SJSA1 (cell line): ENCODE data around the gene HMG20B. TPM values are rescaled to one million over a fixed set of nuclear protein-coding genes. Genes with fewer than 3 reads are reported as not detected.

ENCODE experiments used
- DNase-seq, 2 experiments: peaks; one replicate each; pipeline ENCODE4 v3.0.0-alpha.2; 2015 to 2020; ENCODE audit warnings: low spot score in 2 of 2, low read depth in 1 of 2
- H3K27ac ChIP-seq: fragments of 250-450 bp; sonication (Bioruptor Pico); 2 replicates; pipeline ENCODE4 v1.5.1; 2020; ENCODE audit warnings: mild to moderate bottlenecking, moderate library complexity
- H3K27me3 ChIP-seq: fragments of 250-450 bp; sonication (Bioruptor Pico); replicated peaks from 2 replicates; pipeline ENCODE4 v1.5.1; 2020; ENCODE audit warnings: mild to moderate bottlenecking, moderate library complexity
- H3K36me3 ChIP-seq: fragments of 250-450 bp; sonication (Bioruptor Pico); 2 replicates; pipeline ENCODE4 v1.5.1; 2020; ENCODE audit warnings: mild to moderate bottlenecking
- H3K4me1 ChIP-seq: fragments of 250-450 bp; sonication (Bioruptor Pico); replicated peaks from 2 replicates; pipeline ENCODE4 v1.6.1; 2021; ENCODE audit warnings: mild to moderate bottlenecking
- H3K4me3 ChIP-seq: fragments of 250-450 bp; sonication (Bioruptor Pico); 2 replicates; pipeline ENCODE4 v1.5.1; 2020; ENCODE audit warnings: mild to moderate bottlenecking
- H3K9me3 ChIP-seq: fragments of 250-450 bp; sonication (Bioruptor Pico); replicated peaks from 2 replicates; pipeline ENCODE4 v1.5.1; 2020; ENCODE audit warnings: mild to moderate bottlenecking
- total RNA-seq: library from RNA; depleted of rRNA; stranded (reverse); fragments of >200 nt; shearing (Covaris generic); gene quantifications from 2 replicates; pipeline ENCODE4 v1.2.3, GENCODE V29; 2014

Gene HMG20B
- total RNA-seq, 1 experiment from 2014 or later, result 229 TPM

DNA sequence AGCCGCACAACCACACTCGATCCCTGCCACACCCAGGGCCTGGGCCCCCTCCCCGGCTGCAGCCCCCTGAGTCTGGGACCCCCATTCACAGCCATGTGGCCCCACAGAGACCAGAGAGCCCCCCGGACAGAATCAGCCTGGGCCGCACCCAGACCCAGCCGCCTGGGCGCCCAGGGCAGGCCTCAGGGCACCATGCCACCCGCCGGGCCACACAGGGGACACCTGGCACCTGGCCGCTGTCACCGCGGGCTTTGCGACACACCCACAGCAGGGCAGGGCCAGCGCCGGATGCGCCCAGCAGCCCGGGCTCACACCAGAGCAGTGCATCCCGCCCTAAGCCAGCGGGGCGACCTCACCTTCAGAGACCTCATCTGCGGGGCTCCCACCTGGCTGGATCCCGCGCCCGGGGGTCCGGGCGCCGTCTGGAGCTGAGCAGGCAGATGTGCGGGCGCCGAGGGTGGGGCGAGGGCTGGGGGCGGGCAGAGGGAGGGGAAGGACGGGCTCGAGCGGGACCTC lies 33.5 kb downstream of the HMG20B start:
- Histone ChIP-seq H3K9me3 (no peaks in the 10 kb centered on the region), H3K27me3 (no peaks in the 10 kb centered on the region), H3K4me1 (peaks cover 25% of the 10 kb centered on the region), H3K4me3 (peak overlapping the region; percentile 16), H3K27ac (no peak overlapping the region), H3K36me3 (peaks cover 16% of the 10 kb centered on the region)
- DNase-seq, result no peak

DNA sequence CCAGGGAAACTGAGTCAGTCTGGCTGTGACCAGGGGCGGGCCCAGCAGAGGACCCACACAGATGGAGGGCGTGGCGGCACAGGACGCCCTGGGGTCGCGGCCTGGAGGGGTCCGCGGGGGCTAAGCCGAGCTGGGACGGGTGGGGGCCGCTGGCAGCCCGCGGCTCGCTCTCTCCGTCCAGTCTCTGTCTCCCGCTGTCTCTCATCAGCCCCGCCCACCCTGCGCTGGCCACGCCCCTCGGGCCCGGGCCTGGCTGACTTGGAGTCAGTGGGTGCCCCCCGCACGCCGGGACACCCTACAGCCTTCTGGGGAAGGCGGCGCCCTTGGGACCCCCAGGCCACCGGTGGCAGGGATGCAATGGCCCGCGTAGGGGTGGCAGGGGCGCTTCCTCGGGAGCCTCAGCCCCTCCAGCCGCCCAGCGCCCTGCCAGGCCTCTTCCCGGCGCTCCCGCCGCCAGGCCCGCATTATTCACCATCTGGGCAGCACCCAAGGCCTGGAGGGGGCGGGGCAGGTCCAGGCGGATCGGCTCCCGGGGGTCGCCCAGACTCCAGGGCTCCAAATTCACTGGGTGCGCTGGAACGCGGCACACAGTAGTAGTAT lies 34.0 kb downstream of the HMG20B start, which contains the start of gene TBXA2R:
Gene TBXA2R (minus strand): TSS at position 186 of the 600 bp plus-strand sequence. CDS start 6,241 bp downstream, outside the sequence.
- Histone ChIP-seq H3K9me3 (no peaks in the 10 kb centered on the region), H3K27ac (no peak within 1 kb of the TSS), H3K36me3 (peaks cover 22% of the 10 kb centered on the region), H3K27me3 (no peaks in the 10 kb centered on the region), H3K4me3 (peak within 1 kb of the TSS; percentile 16), H3K4me1 (peaks cover 27% of the 10 kb centered on the region)
- no peak for DNase-seq

DNA sequence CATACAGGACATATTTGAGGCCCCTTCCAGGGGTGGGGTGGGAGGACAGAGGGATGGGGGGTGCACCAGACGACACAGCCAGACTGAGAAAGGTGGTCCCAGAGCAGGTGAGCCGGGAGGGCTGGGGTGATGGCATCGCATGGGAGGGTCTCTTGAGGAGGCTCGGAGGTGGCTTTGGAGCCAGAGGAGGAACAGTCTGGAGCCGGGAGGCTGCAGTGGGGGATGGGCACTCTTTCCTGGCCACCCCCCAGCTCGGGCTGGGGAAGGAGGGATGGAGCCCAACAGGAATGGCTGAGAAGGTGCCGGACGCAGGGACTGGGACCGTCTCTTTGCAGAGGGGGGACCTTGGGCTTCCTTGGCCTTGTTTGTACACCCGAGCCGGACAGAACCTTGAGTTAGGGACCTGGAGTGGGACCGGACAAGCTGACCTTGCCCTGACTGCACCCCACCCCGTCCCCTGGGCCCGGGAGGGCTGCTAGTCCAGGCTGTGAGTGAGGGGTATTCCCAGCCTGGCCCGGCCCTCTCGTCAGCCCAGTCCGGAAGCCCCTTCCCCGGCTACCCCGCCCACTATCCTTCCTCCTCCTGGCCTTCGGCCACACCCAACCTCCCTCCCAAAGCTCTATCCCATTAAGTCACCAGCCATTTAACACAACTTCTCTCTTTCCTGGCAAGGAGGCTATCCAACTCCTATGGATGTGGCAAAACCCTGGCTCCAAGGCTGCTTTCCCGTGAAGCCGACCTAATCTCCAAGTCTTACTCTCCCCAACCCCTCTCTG lies 34.7 kb downstream of the HMG20B start:
- H3K4me1 ChIP-seq, result peaks cover 27% of the 10 kb centered on the region
- H3K9me3 ChIP-seq, result no peaks in the 10 kb centered on the region
- H3K27me3 ChIP-seq, result no peaks in the 10 kb centered on the region
- H3K4me3 ChIP-seq, result no peak overlapping the region
- H3K27ac ChIP-seq, result no peak overlapping the region
- H3K36me3 ChIP-seq, result peaks cover 29% of the 10 kb centered on the region
- DNase-seq, result no peak

DNA sequence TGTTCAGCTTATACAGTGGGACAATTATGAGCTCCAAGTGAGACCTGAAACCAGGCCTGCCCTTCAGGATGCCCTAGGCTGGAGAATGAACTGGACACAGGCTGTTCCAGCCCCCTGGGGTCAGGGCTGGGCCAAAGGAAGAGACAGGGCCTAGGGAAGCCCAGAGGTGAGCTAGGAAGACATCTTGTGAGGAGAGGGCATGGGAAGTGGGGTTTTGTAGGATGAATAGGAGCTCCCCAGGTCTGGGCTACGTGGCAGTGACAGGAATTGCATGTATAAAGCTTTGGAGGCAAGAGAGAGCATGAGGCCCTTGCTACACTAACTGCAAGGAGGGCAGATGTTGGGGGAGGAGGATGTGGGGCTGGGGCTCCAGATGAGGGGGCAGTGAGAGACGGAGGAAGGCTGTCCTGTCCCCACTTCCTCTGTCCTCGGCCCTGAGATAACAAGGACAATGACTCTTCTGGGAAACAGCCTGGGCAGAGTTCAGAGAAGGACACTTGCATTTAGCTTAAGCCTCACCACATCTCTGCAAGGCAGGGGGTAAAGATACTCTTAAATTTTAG lies 35.4 kb downstream of the HMG20B start:
- no peaks in the 10 kb centered on the region for H3K27me3 ChIP-seq
- peaks cover 25% of the 10 kb centered on the region for H3K4me1 ChIP-seq
- H3K36me3 ChIP-seq, result peaks cover 32% of the 10 kb centered on the region
- H3K9me3 ChIP-seq, result no peaks in the 10 kb centered on the region
- H3K27ac ChIP-seq, result no peak overlapping the region
- no peak for DNase-seq
- no peak overlapping the region for H3K4me3 ChIP-seq

DNA sequence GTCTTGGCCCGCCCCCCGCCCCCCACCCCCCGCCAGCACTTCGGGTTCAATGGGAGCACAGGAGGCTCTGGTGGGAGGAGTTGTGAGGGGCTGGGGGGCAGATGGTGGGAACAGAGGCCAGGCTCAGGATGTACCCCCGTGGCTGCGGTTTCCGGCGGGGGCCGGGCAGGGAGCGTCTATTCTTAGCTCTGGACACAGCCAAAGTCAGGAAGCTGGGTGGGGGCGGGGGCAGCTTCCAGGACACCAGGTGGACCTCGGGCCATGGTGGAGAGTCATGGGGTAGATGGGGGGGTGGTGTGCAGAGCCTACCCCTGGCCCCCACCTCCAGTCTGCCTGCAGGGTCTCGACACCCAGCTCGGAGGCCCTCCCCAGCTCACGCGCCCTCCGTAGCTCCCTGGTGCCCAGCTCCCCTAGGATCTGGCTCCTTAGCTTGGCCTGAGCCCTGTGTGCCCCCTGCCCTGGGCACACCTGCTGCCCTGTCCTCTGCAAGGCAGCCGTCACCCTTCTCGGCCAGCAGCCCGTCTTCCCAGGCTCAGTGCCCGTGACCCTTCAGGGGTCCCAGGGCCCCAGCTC lies 36.1 kb downstream of the HMG20B start:
- Histone ChIP-seq H3K9me3 (no peaks in the 10 kb centered on the region), H3K36me3 (peaks cover 39% of the 10 kb centered on the region), H3K27me3 (no peaks in the 10 kb centered on the region), H3K4me1 (peaks cover 20% of the 10 kb centered on the region; the same call in 1 of the 2 replicates), H3K4me3 (no peak overlapping the region), H3K27ac (no peak overlapping the region)
- DNase-seq, result no peak

DNA sequence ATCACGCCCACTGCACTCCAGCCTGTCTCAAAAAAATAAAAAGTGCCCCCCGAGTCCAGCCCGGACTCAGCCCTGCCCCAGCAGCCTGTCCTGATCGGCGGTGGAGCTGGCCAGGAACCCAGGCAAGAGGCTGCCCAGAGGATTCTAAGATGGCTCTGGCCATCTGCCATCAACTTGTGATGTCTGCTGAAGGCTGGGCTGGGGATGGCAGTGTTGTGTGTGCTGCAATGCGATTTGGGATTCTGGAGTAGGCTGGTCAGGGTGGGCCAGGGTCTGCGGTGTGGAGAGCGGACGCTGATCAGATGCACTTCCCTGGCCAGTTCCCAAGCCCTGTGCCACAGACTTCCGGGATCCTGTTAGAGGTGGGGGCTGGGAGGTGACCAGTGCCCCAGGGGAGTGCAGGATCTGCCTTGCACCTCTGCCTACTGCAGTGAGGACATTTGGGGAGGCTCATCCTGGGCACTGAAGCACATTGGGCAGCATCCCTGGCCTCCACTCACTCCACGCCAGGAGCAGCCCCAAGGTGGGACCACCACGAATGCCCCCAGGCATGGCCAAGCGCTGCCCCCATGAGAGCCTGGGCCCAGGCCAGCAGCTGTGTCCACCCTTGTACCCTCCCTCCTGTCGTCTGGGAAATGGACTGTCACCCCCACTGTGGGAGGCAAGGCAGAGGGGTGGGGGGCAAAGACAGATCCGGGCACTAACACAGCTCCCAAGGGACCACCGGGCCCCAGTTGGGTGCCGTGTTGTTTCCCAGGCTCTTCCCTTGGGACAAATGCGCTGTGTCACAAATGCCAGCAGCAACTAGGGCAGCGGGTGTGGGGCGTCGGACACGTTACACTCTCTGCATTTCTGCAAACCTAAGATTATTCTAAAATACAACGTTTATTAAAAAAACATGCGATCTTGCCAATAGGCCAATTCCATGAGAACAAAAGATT lies 37.3 kb downstream of the HMG20B start:
- H3K27ac ChIP-seq, result no peak overlapping the region
- no peak for DNase-seq

DNA sequence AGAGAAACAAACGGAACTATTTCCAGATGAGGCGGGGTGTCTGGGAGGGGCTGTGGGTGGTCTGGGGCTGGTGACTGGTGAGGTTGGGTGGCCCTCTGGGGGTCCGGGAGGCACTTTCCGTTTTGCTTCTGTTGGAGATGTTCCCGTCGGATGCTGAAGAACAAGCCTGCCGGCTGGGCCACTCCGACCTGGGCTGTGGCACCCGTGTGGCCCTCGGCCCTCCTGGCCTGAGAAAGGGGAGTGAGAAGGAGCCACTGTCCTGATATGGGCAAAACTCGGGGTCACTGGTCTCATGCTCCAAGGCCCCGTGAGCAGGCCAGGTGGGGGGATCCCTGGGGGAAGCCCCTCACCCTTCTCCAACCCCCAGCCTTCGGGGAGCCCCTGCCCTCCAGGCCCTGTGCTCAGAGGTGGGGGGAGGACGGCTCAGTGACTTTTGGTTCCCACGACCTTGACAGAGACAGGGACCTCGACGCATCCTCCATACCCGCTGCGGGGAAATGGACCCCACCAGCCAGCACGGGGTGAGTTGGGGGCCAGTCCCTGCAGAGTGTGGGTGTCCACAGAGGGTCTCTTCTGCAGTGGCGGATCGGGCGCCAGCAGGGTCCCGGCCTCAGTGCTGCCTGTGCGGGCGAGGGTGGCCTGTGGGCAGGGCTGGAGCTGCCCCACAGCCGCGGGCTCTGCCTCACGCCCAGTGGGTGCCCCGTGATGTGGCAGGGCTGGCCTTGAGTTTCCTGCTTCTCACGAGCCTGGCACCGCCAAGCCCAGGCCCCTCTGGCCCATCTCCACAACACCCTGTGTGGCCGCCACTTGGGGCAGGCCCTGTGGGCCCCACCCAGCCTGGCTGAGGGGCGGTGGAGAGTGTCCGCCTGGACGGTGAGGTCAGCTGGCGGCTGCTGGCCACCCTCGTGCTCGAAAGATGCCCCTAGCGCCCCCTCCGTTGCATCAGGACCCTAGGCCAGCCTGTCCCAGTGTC lies 38.3 kb downstream of the HMG20B start:
- no peaks in the 10 kb centered on the region for H3K9me3 ChIP-seq
- no peak for DNase-seq
- no peaks in the 10 kb centered on the region for H3K27me3 ChIP-seq
- H3K4me1 ChIP-seq, result peaks cover 20% of the 10 kb centered on the region; the same call in 1 of the 2 replicates
- H3K27ac ChIP-seq, result no peak overlapping the region
- no peak overlapping the region for H3K4me3 ChIP-seq
- H3K36me3 ChIP-seq, result peaks cover 49% of the 10 kb centered on the region

More for the DNA sequence above, 37.3 kb downstream of the HMG20B start:
- H3K27me3 ChIP-seq, result no peaks in the 10 kb centered on the region
- peaks cover 44% of the 10 kb centered on the region for H3K36me3 ChIP-seq
- no peaks in the 10 kb centered on the region for H3K9me3 ChIP-seq
- no peak overlapping the region for H3K4me3 ChIP-seq
- peaks cover 20% of the 10 kb centered on the region; the same call in 1 of the 2 replicates for H3K4me1 ChIP-seq

DNA sequence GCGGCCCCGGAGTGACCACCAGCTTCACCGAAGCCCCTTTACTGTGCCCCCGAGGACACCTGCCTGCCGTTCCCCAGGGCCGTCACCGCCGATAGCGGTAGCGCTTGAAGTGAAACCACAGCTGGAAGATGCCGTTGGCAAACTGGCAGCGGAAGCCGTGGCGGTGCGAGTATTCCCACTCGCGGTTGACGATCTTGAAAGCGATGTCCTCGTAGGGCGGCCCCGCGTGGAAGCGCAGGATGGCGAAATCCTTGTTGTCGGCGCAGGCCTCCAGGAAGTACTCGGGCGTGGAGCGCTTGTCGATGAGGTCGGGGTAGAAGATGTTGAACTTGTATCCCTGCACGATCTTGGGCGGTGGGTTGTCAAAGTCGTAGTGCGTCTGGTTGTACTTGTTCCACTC lies 39.1 kb downstream of the HMG20B start:
- no peak overlapping the region for H3K27ac ChIP-seq
- H3K4me3 ChIP-seq, result no peak overlapping the region
- DNase-seq, result no peak
- H3K27me3 ChIP-seq, result no peaks in the 10 kb centered on the region
- no peaks in the 10 kb centered on the region for H3K9me3 ChIP-seq
- peaks cover 53% of the 10 kb centered on the region for H3K36me3 ChIP-seq
- peaks cover 18% of the 10 kb centered on the region; the same call in 1 of the 2 replicates for H3K4me1 ChIP-seq

DNA sequence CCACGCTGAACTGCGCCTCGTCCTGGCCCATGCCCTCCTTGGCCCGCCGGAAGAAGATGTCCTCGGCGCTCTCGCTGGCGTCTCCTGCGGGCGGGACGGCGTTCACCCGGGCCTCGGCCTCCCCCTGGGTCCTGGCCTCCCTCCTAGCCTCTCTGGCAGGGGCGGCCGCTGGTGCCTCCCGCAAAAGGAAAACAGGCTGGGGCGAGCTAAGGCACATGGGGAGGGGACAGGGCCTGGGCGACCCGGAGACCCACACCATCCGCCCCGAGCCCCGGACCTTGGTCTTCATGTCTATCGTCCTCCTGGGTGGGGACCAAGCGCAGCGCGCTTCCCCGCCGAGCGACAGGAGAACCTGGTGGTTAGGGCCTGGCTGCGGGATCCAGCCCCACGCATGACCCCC lies 39.6 kb downstream of the HMG20B start:
- DNase-seq, result no peak
- H3K27ac ChIP-seq, result no peak overlapping the region
- H3K9me3 ChIP-seq, result no peaks in the 10 kb centered on the region
- H3K4me3 ChIP-seq, result no peak overlapping the region
- peaks cover 58% of the 10 kb centered on the region for H3K36me3 ChIP-seq
- H3K4me1 ChIP-seq, result peaks cover 16% of the 10 kb centered on the region; the same call in 1 of the 2 replicates
- no peaks in the 10 kb centered on the region for H3K27me3 ChIP-seq

DNA sequence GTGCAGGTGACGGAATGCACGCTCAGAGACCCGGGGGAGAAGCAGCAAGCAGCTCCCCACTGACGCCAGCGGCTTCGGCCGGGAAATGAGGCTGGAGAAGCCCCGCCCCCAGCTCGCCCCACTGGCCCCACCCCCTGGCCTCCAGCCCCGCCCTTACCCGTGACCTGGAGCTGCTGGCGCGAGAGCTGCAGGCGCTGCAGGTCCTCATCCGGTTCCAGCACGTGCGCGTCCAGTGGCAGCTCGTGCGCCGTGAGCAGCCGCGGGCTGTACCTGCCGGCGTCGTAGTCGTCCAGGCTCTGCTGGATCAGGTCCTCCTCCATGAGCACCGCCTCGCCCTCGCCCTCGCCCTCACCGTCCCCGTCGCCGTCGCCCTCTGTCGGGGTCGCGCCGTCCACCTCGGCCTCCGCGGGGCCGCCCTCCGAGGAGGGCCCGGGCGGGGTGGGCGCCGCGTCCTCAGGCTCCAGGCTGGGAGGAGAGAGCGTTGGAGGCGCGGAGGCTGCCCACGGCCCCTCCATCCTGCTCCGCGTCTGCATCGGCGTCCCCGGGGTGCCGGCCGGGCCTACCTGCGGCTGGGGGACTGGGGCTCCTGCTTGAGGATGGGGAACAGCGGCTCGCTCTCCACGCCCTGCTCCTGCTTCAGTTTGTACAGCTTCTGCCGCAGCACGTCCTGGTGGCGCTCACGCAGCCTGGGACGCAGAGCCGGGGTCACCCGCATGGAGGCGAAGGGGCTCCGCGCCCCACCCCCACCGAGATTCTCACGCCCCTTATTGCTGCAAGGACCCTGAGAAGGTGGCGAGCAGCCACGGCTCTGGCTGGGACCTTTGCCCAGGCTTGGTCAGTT lies 40.4 kb downstream of the HMG20B start:
- no peaks in the 10 kb centered on the region for H3K27me3 ChIP-seq
- no peaks in the 10 kb centered on the region for H3K9me3 ChIP-seq
- H3K36me3 ChIP-seq, result peaks cover 62% of the 10 kb centered on the region
- H3K4me1 ChIP-seq, result peaks cover 16% of the 10 kb centered on the region
- no peak overlapping the region for H3K4me3 ChIP-seq
- no peak for DNase-seq
- no peak overlapping the region for H3K27ac ChIP-seq

DNA sequence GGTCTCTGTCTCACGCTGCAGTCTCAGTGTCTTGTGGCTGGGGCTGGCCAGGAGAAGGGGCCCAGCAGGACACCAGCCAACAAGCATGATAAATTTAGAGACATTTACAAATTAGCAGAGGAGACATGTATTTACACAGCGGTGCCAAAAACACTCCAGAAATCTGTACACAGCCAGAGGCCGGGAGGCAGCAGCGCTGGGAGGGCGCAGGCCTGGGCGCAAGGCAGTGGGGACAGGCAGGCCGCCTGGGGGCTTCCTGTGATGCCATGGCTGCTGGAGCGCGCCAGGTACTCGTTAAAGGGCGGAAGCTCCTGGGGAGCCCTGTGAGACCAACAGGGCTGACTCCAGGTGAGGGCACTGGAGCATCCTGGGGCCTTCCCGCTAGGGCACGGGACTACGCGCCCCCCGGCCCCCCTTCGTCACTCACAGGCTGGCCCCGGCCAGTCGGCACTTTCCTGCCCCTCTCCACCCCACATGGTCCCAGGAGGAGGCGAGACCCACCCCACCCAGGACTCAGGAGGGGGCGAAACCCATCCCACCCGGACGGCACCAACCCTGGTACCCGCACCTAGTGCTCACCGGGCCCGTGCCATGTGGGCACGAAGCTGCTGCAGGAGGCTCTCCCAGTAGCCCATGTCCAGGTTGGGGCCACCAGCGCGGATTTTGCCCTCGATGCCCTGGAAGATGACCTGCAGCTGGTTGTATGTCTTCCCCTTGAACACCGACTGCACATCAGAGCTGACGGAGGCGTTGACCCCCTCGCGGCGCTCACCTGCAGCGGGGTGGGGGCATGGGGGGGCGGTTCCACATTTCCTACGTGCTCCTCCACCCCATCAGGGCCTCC lies 41.3 kb downstream of the HMG20B start:
- Histone ChIP-seq H3K27me3 (no peaks in the 10 kb centered on the region), H3K4me1 (peaks cover 20% of the 10 kb centered on the region), H3K36me3 (peaks cover 71% of the 10 kb centered on the region), H3K9me3 (no peaks in the 10 kb centered on the region), H3K4me3 (no peak overlapping the region), H3K27ac (no peak overlapping the region)
- no peak for DNase-seq
